HG03520 (cell line): ENCODE measurements around the gene VAV2.

ENCODE experiments used
- ATAC-seq: cut with Tn5 transposase; IDR thresholded peaks from one replicate; pipeline ENCODE4 v1.9.1; 2021; ENCODE audit warnings: mild to moderate bottlenecking, moderate library complexity; ENCODE audit not compliant: unreplicated experiment

The VAV2 gene

DNA sequence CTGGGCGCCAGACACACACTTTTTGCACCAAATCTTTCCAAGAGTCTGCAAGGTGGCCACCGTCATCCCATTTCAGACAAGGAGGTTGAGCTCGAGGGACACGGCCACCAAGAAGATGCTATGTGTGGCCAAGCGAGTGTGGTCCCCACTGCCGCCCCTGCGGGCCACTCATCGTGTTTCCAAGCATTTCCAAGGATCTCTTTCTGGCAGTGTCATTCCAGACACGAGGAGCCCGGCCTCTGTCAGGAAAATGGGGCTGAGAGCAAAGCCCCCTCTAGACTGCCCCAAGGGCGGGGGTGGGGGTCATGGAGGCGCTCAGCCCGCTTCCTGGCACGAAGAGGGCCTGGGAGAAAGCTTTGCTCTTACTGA lies 10.6 kb downstream of the VAV2 start:
- no peak for ATAC-seq

DNA sequence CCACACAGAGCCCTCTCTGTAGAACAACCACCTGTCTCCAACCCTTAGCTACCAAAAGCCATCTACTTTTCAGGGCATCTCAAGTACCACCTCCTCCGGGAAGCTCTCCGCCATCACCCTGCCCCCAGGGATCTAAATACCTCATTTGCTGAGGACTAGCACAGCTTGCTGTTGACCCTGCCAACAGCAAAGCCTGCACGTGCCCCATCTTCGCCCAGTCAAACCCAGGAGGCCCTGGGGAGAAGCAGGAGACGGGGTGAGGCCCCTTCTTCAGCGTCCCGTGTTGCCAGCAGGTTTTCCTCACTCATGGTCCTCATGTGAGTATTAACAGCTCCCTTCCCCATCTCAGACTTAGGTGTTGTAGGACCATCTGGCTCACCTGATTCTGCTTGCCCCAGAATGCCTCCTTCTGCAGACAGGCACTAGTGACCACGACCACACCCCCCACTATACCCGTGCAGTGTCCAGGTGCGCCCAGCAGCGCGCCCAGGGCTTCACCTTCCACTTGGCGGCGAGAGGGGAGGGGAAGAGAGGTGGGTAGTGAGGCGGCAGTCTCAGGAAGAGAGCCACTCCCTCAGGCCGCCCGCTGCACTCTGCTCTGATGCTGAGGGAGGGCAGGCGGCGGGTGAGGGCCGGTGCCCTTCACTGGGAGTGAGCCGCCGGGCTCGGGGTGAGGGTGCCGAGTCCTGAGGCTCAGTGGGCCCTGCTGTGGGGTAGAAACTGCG lies 11.1 kb downstream of the VAV2 start:
- ATAC-seq, result no peak

DNA sequence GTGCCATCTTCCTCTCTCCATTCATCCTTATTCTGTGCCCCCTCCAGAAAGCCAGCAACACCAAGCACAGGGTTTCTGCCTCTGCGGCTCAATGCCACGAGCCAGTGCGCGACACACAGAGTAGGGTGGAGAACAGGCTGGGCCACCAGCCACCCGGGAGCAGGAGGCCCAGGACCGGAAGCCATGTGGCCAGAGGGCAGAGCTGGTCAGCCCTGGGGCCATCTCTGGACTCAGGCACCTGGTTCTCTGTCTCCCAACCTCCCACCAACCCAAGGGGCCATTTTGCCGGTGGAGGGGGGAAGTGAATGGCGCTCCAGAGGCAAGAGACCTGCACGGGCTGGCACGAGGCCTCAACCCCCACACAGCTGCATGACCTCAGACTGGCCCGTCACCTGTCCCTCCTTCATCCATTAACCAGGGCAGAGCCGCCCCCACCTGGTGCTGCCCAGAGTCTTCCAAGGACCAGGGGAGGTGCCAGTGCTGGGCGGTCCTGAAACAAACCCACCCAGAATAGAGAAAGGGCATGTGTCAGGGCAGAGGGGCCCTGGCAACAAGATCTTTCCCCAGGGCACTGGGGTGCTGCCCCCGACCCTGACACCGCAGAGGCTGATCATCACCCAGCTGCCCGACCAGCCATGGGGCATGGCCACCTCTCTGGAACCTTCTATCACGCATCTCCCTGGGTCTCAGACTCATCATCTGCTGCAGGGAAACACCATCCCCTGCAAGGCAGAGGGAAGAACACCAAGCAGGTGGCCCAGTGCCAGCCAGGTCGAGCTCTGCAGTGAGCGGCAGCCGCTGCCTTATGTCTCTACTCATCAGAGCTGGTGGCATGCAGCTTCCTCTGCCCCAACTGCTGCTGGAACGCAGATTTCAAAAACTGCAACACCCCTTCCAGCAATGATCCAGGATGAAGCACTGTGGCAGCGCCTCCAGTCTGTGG lies 11.9 kb downstream of the VAV2 start:
- no peak for ATAC-seq

DNA sequence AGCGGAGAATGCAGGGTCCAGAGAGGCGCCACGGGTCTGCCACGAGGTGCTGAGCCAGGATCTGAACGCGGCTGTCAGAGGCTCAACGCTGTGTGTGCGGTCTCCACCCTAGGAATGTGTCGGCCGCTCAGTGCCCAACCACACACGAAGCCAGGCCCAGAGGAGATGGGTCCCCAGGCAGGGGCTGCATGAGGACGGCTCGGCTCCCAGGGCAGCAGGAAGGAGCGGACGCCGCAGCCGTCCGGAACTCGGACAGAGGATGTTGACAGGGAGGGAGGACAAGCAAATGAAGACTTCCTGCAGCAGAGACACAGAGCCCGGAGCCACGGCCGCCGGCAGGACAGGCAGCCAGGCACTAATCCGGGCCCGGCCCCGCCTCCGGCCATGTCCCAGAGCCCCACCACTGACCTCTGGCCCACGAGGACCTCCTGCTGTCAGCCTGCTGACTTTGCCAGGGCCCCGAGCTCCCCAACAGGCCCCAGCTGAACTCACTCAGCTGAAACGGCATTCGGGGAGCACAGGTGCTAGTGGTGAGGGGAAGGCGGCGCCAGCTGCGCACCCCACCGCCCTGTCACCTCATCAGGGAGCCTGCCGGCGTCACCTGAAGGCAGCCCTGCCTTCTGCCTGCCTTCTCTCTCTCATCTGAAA lies 12.7 kb downstream of the VAV2 start:
- no peak for ATAC-seq

DNA sequence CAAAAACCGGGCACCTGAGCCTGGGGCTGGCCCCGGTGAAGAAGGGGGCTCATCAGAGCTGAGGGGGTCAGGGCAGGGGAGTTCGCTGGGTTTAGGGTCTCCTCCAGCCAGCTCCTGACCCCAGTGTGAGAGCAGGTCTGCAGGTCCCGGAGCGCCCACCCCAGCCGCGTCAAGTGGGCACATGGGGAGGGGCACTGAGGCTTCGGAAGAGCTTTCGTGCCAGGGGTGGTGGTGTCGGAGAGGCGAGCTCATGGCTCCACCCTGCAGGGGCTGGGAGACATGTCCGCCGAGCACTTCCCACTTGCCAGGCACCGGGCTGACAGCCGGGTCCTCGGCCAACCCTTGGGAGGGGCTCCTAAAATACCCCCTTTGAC lies 13.2 kb downstream of the VAV2 start:
- no peak for ATAC-seq

DNA sequence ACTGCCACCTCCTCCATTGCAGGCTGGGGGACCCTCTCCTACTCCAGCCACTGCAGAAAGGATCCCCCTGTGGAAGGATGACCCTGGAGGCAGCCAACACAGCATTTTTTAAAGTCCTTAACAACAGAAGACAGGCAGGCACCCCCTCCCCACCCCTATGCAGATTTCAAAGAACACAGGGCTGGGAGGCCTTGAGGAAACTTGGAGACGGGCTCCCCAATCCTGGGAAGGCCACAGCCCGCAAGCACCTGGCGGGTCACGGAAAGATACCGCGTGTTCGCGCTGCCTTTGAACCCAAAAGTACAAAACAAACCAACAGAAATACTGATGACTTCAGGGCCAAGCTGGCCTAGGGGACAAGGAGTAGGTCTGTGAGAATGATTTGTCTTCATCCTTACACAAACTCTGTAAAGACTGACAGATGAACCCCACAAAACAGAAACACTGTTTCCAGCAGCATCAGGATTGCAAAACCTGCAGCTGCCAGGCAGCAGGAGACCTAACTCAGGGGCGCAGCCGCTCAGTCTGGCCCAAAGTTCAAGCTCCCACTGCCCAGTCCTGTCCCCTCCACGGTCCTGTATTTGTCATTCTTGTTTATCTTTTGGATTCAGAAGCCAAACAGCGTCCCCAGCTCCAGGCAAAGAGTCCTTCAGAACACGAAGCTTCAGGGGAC lies 13.8 kb downstream of the VAV2 start:
- ATAC-seq, result no peak

DNA sequence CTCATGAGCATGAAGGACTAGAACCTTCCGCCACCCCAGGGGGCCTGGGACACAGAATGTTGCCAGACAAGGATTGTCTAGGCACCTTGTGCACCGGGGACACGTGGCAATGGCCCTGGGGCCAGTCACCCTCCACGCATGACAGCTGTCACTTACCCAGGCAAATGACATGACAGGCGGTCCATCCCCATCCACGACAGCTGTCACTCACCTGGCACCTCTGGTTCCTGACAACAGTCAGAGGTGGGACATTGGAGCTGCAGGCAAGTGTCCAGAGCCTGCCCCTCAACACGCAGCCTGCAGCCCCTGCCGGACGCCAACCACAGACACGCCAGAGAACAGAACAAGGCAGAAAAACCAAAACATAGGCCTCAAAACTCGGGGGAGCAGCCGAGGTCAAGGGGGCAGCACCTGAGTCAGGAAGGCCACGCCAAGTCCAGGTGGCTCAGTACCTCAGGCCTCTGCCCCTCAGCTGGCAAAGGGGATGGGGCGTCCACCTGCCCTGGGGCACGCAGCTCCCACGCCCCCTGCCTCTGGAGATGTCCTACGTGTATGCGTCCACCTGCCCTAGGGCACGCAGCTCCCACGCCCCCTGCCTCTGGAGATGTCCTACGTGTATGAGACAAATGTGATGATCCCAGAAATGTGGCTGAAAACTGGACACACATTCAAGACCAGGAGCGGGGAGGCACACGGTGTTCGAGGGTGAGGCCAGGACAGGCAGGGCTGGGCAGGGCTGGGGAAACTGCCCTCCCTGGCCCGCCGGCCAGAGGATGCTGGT lies 14.5 kb downstream of the VAV2 start:
- ATAC-seq, result no peak

DNA sequence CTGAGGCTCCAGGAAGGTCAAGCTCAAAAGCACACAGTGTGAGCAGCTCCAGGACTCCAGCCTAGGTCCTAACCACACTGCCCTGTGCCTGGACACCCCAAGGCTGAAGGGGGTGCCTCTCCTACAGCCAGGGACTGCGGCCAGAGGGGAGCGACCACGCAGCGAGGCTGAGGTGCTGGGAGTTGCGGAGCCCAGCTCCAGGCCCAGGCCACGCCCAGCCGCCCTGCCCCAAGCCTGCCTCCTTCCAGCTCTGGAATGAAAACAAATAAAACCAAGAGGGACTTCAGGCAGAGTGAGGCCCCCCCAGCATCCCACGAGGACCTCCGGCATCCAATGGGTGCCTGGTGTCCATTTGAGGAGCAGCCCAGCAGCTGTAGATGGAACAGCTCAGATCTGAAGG lies 15.2 kb downstream of the VAV2 start:
- no peak for ATAC-seq

DNA sequence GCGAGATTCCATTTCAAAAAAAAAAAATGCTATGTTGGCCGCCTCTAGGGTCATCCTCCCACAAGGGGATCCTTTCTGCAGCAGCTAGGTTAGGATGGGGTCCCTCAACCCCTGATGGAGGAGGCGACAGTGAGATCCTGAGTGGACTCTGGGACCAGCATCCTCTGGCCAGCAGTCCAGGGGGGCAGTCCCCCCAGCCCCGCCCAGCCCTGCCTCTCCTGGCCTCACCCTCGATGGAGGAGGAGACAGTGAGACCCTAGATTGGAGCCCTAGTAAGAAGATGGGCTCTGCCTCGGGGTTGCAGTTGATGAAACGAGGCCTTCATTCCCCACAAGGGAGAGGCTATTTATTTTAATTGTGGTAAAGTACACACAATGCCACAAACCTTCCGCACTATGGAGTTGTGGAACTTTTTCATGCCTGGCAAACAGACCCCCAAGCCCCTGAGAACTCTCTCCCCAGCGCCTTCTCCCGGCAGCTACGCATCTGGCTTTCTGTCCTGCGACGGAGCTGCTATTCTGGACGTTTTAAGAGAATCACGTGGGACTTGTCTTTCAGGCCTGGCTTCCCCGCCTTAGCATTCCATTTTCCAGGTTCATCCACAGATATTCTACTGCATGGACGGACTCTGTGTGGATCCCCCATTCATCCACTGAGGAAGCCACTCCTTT lies 15.8 kb downstream of the VAV2 start:
- no peak for ATAC-seq

DNA sequence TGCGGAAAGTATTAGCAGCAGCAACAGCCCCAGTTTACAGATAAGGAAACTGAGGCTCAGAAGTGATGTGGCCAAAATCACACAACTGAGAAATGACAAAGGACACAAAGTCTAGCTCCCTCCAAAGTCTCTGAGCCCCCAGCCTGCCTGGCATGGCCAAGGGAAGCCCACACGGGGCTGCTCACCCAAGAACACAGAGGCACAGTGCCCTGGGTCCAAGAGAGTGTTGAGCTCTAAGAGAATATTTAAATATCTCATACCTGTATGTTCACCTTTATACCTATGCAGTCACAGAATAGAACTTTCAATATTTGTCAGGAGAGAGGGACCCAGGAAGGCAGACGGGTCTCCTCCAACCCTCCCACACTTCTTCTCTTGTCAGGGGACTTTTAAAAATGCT lies 16.6 kb downstream of the VAV2 start:
- no peak for ATAC-seq

DNA sequence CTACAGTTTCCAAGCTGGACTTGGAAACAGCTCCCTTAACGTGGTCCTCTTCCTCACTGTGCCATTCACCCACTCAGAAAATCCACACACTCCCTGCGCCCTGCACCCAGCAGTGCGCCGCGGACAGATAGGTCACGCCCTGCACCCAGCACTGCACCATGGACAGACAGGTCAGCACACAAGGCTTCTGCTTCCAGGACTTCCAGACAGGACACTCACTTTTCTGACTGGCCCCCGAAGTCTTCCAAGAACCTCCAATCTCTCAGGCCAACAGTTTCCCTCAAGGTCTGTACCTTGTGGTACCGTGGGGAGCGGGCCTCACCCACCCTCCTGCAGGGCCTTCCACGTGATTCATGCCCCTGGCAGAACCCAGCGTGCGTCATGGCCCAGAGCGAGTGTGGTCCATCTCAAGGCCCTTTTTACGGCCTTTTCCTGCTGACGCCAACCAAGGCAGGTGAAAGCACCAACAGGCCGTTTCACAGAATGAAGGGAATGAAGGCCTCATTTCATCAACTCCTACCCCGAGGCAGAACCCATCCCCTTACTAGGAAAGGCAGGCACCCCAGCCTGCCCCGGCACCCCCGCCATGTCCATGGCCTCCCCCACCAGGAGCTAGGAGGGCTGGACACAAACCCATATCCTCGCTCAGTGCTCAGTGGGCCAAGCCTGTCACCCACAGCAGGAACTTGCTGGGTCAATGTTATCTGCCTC lies 17.3 kb downstream of the VAV2 start:
- no peak for ATAC-seq

DNA sequence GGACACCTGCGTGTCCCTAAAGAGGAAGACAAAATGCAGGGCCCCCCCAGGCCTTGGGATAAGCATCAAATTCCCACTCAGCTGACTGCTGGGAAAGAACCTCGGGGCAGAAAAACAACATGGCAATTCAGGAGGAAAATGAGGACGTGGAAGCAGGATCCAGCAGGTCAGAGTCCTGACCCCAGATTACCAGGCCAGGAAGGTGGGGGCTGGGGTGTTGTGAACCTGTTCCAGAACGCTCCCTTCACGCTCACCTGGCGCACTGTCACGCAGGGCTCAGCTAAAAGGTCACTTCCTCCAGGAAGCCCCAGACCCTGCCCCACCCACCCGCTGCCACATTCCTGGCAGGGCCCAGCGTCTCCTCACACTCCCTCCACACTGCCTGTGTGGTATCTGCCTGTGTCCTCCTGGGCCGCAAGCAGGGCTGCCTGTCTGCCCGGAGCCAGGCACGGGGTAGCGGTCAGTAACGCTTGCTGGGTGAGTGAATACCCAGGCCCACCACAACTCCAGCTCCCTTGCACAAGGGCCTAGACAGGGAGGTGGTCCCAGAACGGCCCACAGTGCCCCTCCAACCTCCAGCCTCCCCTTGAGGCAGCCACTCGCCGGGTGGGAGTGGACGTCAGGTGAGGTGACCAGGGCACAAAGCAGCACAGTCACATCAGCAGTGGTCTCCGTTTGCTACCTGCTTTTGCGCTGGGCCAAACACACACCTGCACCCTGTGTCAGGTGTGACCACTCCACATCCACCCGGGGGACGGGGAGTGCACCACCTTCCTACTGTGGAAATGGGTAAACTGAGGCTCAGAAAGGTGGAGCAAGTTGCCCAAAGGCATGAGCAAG lies 18.1 kb downstream of the VAV2 start:
- no peak for ATAC-seq

DNA sequence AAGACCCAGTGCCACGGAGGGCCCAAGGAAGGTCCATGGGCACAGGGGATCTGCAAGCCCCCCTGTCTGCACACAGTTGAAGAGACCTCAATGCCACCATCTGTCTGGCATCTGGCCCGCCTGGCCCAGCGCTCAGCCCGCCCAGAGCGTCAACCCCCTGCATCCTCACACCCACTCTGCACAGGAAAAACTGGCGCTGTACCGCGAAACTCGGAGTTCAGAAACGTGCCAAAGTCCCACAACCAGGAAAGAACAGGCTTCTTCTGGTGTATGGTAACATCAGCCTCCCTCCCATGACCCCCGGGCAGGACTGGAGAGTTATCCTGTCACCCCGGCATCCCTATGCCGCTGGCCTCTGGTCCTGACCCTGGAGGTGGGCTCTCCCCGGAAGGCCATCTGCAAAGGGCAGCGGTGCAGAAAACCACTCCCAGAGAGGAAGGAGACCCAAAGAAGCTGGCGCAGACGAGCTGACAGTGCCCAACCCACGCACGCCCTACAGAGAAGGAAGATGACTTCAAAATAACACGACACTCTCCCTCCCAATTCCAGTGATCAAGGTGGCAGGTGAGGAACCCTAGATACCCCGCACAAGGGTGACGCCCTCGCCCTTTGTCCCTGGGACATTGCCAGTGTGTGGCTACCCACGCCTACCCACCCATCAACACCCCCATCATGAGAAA lies 18.9 kb downstream of the VAV2 start:
- no peak for ATAC-seq

DNA sequence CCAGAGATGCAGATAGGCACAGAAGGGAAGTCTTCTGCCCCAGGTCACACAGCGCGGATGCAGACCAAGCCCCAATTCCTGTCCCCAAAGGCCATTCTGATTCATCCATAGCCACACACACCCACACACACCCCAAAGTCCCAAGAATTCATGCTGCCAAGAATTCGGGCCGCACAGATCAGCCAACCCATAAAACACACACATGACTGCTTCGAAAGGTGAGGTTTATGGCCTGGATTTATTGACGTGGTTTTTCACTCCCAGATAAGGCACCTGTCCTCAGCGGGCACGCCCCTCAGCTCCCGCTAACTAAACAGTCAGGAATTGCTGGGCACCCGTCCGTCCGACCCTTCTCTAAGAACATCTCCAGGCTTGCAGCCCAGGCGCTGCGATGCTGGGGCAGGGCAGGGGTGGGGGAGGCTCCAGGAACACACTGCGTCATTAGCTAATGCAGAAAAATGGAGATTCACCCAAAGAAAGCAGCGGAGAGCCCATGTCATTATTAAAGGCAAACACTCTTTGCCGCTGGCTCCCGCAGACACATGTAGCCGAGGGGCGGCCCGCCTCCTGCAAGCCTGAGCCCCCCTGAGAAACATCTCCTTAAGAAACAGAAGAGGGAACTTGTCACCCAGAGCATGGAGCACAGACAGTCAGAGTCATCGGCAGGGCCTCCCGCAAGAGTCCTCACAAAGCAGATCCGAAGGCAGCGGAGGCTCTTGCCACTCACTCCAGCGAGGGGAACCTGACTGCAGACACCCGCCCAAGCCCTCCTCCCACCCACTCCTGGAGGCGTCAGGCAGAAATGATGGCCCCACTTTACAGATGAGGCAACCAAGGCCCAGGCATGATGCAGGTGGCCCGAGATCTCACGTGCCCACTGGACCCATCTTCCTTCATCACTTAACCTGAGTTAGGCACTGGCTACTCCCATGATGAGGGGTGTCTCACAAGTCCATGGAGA lies 19.9 kb downstream of the VAV2 start:
- no peak for ATAC-seq

DNA sequence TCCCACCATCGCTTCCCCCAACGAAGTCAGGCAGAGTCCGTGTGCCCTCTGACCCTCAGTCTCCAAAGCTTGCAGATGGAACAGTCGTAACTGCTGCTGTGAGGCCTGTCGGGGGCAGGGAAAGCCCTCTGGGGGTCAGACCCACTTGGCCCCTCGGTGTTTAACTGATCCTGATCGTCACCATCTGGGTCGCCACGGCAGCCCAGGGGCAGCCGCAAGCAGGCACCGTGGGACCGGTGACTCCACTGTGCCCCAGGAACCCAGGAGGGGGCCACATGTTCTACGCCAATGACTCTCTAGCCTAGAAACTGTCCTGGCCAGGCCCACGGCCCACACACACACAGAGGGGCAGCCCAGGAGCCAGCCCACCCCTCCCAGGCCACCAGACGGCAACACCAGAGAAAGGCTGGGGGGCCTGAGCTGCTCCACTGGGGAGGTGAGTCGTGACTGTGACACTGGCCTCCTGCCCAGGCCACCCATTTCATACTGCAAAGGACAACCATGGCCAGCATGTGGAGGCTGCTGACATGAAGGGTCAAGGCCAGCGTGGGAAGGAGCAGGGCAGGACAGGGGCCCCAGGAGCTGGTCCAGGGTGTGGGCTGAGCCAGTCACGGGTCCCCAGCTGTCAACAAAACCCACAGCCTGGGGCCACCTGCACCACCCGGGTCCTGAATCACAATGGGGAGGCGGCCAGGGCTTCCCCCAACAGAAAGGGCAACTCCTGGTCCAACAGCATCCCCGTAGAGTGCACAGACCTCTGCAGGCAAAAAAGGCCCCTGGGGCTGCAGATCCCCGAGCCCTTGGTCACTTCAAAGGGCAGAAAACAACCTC lies 20.8 kb downstream of the VAV2 start:
- no peak for ATAC-seq

DNA sequence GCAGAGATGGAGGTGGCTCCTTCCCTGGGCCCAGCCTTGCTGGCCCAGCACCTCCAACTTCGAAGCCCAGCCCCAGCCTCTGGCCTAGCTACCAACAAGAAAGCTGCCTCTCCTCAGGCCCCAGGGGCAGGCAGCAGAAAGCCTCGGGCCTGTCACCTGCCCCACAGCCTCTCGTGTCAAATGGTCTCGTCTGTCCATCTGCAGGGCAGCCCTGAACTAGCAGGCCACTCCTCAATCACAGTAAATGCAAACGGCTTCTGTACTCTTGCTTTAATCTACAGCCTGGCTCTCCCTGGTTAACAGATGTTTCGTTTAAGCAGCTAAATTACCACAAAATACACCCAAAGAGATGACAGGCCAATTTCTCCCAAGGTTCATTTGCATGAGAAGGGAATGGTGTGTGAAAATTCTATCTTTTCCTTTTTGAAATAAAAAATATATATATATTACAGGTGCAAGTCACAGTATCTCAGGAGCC lies 21.5 kb downstream of the VAV2 start:
- no peak for ATAC-seq
